GM04503 (cell line): ENCODE measurements around the gene GBP3.
"Not testable (repeated sequence)": the region's sequence is repeated elsewhere in the genome, so short reads cannot be mapped to it uniquely, and the experiment has no call there.

Experiments used
- DNase-seq: peaks from one replicate; pipeline ENCODE4 v3.0.0-alpha.2; 2012; ENCODE audit warnings: low read depth

GBP3 gene

GRCh38 chr1:89040315-89040626, 17.6 kb upstream of the GBP3 start:
- DNase-seq = no peak

GRCh38 chr1:89037186-89037585, 14.5 kb upstream of the GBP3 start:
- no peak for DNase-seq

GRCh38 chr1:89035080-89035479, 12.4 kb upstream of the GBP3 start:
- no peak for DNase-seq

- not testable (repeated sequence) for DNase-seq
These were observed 11.3 kb upstream of the GBP3 start for GRCh38 chr1:89034004-89034403.

GRCh38 chr1:89029051-89029450, 6.4 kb upstream of the GBP3 start:
- not testable (repeated sequence) for DNase-seq

GRCh38 chr1:89025928-89026327, 3.3 kb upstream of the GBP3 start:
- no peak for DNase-seq

GRCh38 chr1:89023026-89023425, 360 bp upstream of the GBP3 start:
- DNase-seq = no peak

- not testable (repeated sequence) for DNase-seq
These were observed 4.3 kb downstream of the GBP3 start for GRCh38 chr1:89018318-89018717.

- no peak for DNase-seq
These were observed 14.2 kb downstream of the GBP3 start for GRCh38 chr1:89008511-89008910.

GRCh38 chr1:89005286-89006151, 17.1 kb downstream of the GBP3 start:
- no peak for DNase-seq

- DNase-seq = not testable (repeated sequence)
These were observed 20.5 kb downstream of the GBP3 start for GRCh38 chr1:89002176-89002575.

GRCh38 chr1:89001510-89001909, 21.2 kb downstream of the GBP3 start:
- DNase-seq = no peak

- DNase-seq = peak; percentile 18
These were observed 23.9 kb downstream of the GBP3 start for GRCh38 chr1:88998716-88999115.

- no peak for DNase-seq
These were observed 32.2 kb downstream of the GBP3 start for GRCh38 chr1:88990426-88990825.

GRCh38 chr1:88985692-88986091, 37.0 kb downstream of the GBP3 start:
- DNase-seq = no peak

GRCh38 chr1:88985032-88985431, 37.6 kb downstream of the GBP3 start:
- DNase-seq = peak; percentile 42

GRCh38 chr1:88984569-88984968, 38.1 kb downstream of the GBP3 start:
- DNase-seq = no peak

GRCh38 chr1:88983791-88984559, 38.7 kb downstream of the GBP3 start:
- DNase-seq = no peak

- no peak for DNase-seq
These were observed 40.6 kb downstream of the GBP3 start for GRCh38 chr1:88982055-88982454.

GRCh38 chr1:88981506-88981905, 41.2 kb downstream of the GBP3 start:
- not testable (repeated sequence) for DNase-seq

- DNase-seq = no peak
These were observed 41.8 kb downstream of the GBP3 start for GRCh38 chr1:88980870-88981269.

- DNase-seq = no peak
These were observed 42.9 kb downstream of the GBP3 start for GRCh38 chr1:88979749-88980116.

GRCh38 chr1:88979054-88979748, 43.5 kb downstream of the GBP3 start:
- no peak for DNase-seq
